HepG2 (cell line): ENCODE data around the gene TOP2B. TPM values are rescaled to one million over a fixed set of nuclear protein-coding genes. Genes with fewer than 3 reads are reported as not detected.

Experiments
- ATAC-seq: fragments of 200-7000 bp; cut with Tn5 transposase; 3 replicates; pipeline ENCODE4 v1.9.1; 2020; ENCODE audit warnings: mild to moderate bottlenecking, moderate library complexity
- BruUV-seq: library from RNA; stranded (reverse); fragments of 400-500 nt; replicated peaks from 2 replicates; lab custom pipeline; 2021; lab: Mats Ljungman, UMichigan
- CTCF ChIA-PET: fragments of 300-600 bp; formaldehyde crosslinking; extraction: SDS; loops from one replicate; lab custom pipeline; 2021; ENCODE audit warnings: low total read pairs, inconsistent platforms, low intra/inter-chr PET ratio; lab: Yijun Ruan, JAX
- POLR2A ChIA-PET: fragments of 350-600 bp; sonication (Branson Sonifier 250); formaldehyde crosslinking; loops from one replicate; lab custom pipeline; 2020; ENCODE audit warnings: antibody characterized with exemption, inconsistent platforms; lab: Yijun Ruan, JAX
- DNase-seq: peaks from one replicate; pipeline ENCODE4 v3.0.0-alpha.2; 2015; ENCODE audit warnings: low spot score
- FAIRE-seq: peaks from 3 replicates; lab custom pipeline; 2011; peaks lifted over from hg19 to GRCh38; lab: Jason Lieb, UNC
- H2AFZ ChIP-seq: one replicate; pipeline ENCODE4 v1.6.1; 2011; ENCODE audit warnings: low read length, inconsistent platforms
- H3K27ac ChIP-seq: fragments of 300-600 bp; 3 replicates; pipeline ENCODE4 v1.8.0; 2011; ENCODE audit warnings: mixed run types, mild to moderate bottlenecking, mixed read lengths, low read length, inconsistent platforms; ENCODE audit not compliant: insufficient read depth; ENCODE audit errors: extremely low read length
- H3K27me3 ChIP-seq, 2 experiments: fragments of 200-600 bp in 1 of 2; 2 replicates in 1 of 2; 3 replicates in 1 of 2; pipeline versions ENCODE4 v1.6.0 to v1.8.0; 2011; ENCODE audit warnings: low read length in 2 of 2, mild to moderate bottlenecking in 2 of 2, moderate library complexity in 2 of 2, inconsistent platforms in 1 of 2; ENCODE audit not compliant: insufficient read depth in 2 of 2, control insufficient read depth in 1 of 2
- H3K36me3 ChIP-seq, 2 experiments: fragments of 200-600 bp in 1 of 2; replicated peaks in 1 of 2; 2 replicates in 1 of 2; 3 replicates in 1 of 2; pipeline versions ENCODE4 v1.5.1 to v1.8.0; 2011; ENCODE audit warnings: low read length in 2 of 2, inconsistent platforms in 1 of 2; ENCODE audit not compliant: insufficient read depth in 2 of 2, control insufficient read depth in 1 of 2
- H3K4me1 ChIP-seq: 2 replicates; pipeline ENCODE4 v1.5.1; 2012; ENCODE audit warnings: low read length, inconsistent platforms; ENCODE audit not compliant: insufficient read depth
- H3K4me2 ChIP-seq: 2 replicates; pipeline ENCODE4 v1.6.0; 2011; ENCODE audit warnings: low read depth, low read length, inconsistent platforms
- H3K4me3 ChIP-seq, 3 experiments: fragments of 200-600 bp in 1 of 3; sonication (generic), shearing (Covaris generic) in 1 of 3; replicated peaks in 1 of 3; 2 replicates each; pipeline ENCODE4 v1.5.1; 2011 to 2016; ENCODE audit warnings: low read length in 3 of 3, inconsistent platforms in 2 of 3, low read depth in 2 of 3, mild to moderate bottlenecking in 2 of 3, control low read depth in 1 of 3, mixed read lengths in 1 of 3; ENCODE audit not compliant: insufficient read depth in 1 of 3
- H3K79me2 ChIP-seq: one replicate; pipeline ENCODE4 v1.6.1; 2011; ENCODE audit warnings: low read length, inconsistent platforms; ENCODE audit not compliant: insufficient read depth
- H3K9ac ChIP-seq: 2 replicates; pipeline ENCODE4 v1.6.0; 2011; ENCODE audit warnings: mild to moderate bottlenecking, low read depth, low read length, inconsistent platforms; ENCODE audit not compliant: insufficient read depth
- H3K9me3 ChIP-seq: 2 replicates; pipeline ENCODE4 v1.5.1; 2012; ENCODE audit warnings: mild to moderate bottlenecking, low read length
- H4K20me1 ChIP-seq: 2 replicates; pipeline ENCODE4 v1.6.0; 2011; ENCODE audit warnings: inconsistent platforms, mild to moderate bottlenecking, low read length, moderate library complexity; ENCODE audit not compliant: insufficient read depth
- BORCS8-MEF2B ChIP-seq: sonication (generic); formaldehyde crosslinking; IDR thresholded peaks from 2 replicates; pipeline ENCODE4 v1.8.0; 2022; ENCODE audit warnings: mild to moderate bottlenecking, missing genetic modification reagents
- CEBPB ChIP-seq: IDR thresholded peaks from 2 replicates; pipeline ENCODE4 v1.6.1; 2011; ENCODE audit warnings: low read depth, low read length, improper control_type of control experiment, borderline replicate concordance
- HHEX ChIP-seq: IDR thresholded peaks from 2 replicates; pipeline ENCODE4 v1.6.1; 2016; ENCODE audit warnings: control low read depth
- MAX ChIP-seq: IDR thresholded peaks from 2 replicates; pipeline ENCODE4 v1.6.1; 2012; ENCODE audit warnings: inconsistent platforms
- PHB2 ChIP-seq: fragments of 450-650 bp; IDR thresholded peaks from 2 replicates; pipeline ENCODE4 v1.6.1; 2018; ENCODE audit not compliant: partially characterized antibody
- SNAPC5 ChIP-seq: sonication (generic); formaldehyde crosslinking; IDR thresholded peaks from 2 replicates; pipeline ENCODE4 v1.8.1; 2023; ENCODE audit warnings: mild to moderate bottlenecking, missing genetic modification reagents, borderline replicate concordance
- TBL1XR1 ChIP-seq: fragments of 150-350 bp; IDR thresholded peaks from 2 replicates; pipeline ENCODE4 v1.6.1; 2014; ENCODE audit warnings: borderline replicate concordance, low read length; ENCODE audit not compliant: partially characterized antibody
- ZBTB21 ChIP-seq: sonication (generic); formaldehyde crosslinking; IDR thresholded peaks from 2 replicates; pipeline ENCODE4 v1.4.0; 2020; ENCODE audit warnings: missing genetic modification reagents
- ZBTB7B ChIP-seq: sonication (generic); formaldehyde crosslinking; IDR thresholded peaks from 2 replicates; pipeline ENCODE4 v1.4.0; 2020; ENCODE audit warnings: missing genetic modification reagents
- ZMYM3 ChIP-seq: sonication (generic); formaldehyde crosslinking; IDR thresholded peaks from 2 replicates; pipeline ENCODE4 v1.5.1; 2020; ENCODE audit warnings: mild to moderate bottlenecking, missing genetic modification reagents
- ZNF276 ChIP-seq: sonication (generic); formaldehyde crosslinking; IDR thresholded peaks from 2 replicates; pipeline ENCODE4 v1.4.0; 2020; ENCODE audit warnings: mild to moderate bottlenecking, low read depth, missing genetic modification reagents
- ZNF879 ChIP-seq: sonication (generic); formaldehyde crosslinking; IDR thresholded peaks from 2 replicates; pipeline ENCODE4 v1.8.1; 2023; ENCODE audit warnings: missing genetic modification reagents
- ZSCAN12 ChIP-seq: sonication (generic); formaldehyde crosslinking; IDR thresholded peaks from 2 replicates; pipeline ENCODE4 v1.9.0; 2021; ENCODE audit warnings: mild to moderate bottlenecking, missing genetic modification reagents
- ZSCAN9 ChIP-seq: IDR thresholded peaks from 2 replicates; pipeline ENCODE4 v1.6.1; 2016; ENCODE audit warnings: borderline replicate concordance
- WGBS: methylation state at CpG from one replicate; pipeline ENCODE4 v1.1.6; 2017; ENCODE audit warnings: low lambda C conversion rate; 5-methylcytosine and 5-hydroxymethylcytosine counted together
- in situ Hi-C: cut with HindIII; loops from 2 replicates; pipeline ENCODE4 v1.10.0; 2017; ENCODE audit warnings: low pct_unique_long_range_greater_than_20kb; ENCODE audit not compliant: extremely low pct_ligation_motif_present
- intact Hi-C: fragments of 100-400 bp; cut with micrococcal nuclease; formaldehyde crosslinking; loops from one replicate; pipeline ENCODE4 v1.10.0; 2022; ENCODE audit not compliant: unreplicated experiment
- polyA plus RNA-seq, 8 experiments: library from polyadenylated mRNA; depleted of rRNA in 3 of 8; stranded (reverse) in 7 of 8; unstranded in 1 of 8; fragments of >200 nt; fragmentation: Illumina TruSeq in 4 of 8; extraction: Trizol in 4 of 8; gene quantifications; 2 replicates each; pipeline versions ENCODE4 v1.2.1 to v1.2.3, GENCODE V29; 2011 to 2016; ENCODE audit warnings: low read depth in 4 of 8, missing spikeins in 1 of 8, mixed read lengths in 1 of 8; ENCODE audit not compliant: insufficient read depth in 1 of 8
- total RNA-seq, 5 experiments: library from RNA; depleted of rRNA; stranded (reverse); fragments of >200 nt; fragmentation: Illumina TruSeq; extraction: Trizol; gene quantifications; 2 replicates each; pipeline ENCODE4 v1.2.3, GENCODE V29; 2016; ENCODE audit warnings: low read depth in 1 of 5

TOP2B gene
- total and polyA plus RNA-seq, 2 of the 13 experiments (the other 11 are each of a cell fraction or from before 2014, with no cell fraction given) = 27.6 to 88.1 TPM

GRCh38 chr3:25633919-25634318 is 30.8 kb downstream of the TOP2B start:
- CTCF ChIA-PET = no interaction called here
- no peak overlapping the region for H3K4me3 ChIP-seq
- ATAC-seq (no peak), FAIRE-seq (no peak), DNase-seq (no peak)
- no peak for TF ChIP-seq CEBPB
- TF ChIP-seq ZSCAN12 = no peak
- TF ChIP-seq BORCS8-MEF2B (CRISPR knock-in tag) = no peak
- no peak for TF ChIP-seq ZSCAN9 (CRISPR knock-in tag)
- TF ChIP-seq ZBTB21 (CRISPR knock-in tag) = no peak
- no peak for TF ChIP-seq HHEX (CRISPR knock-in tag)
- TF ChIP-seq TBL1XR1 = no peak
- no peak for TF ChIP-seq ZBTB7B (CRISPR knock-in tag)
- no peak for TF ChIP-seq ZMYM3 (CRISPR knock-in tag)
- TF ChIP-seq MAX = no peak
- TF ChIP-seq ZNF276 (CRISPR knock-in tag) = no peak
- no peak for TF ChIP-seq SNAPC5
- TF ChIP-seq PHB2 = no peak
- TF ChIP-seq ZNF879 (CRISPR knock-in tag) = no peak
- over 99% methylated on average over 3 of the region's 3 CpGs for WGBS
- peaks cover 3 to 67% of the 10 kb centered on the region in 2 experiments; a peak in 4 of 5 replicates for H3K36me3 ChIP-seq
- no peaks in the 10 kb centered on the region for H3K79me2 ChIP-seq
- H2AFZ ChIP-seq = no peak overlapping the region
- H3K4me2 ChIP-seq = no peak overlapping the region
- no peaks in the 10 kb centered on the region for H4K20me1 ChIP-seq
- POLR2A ChIA-PET = interaction anchor here (0.6 kb wide), 1 partner anchor 1502 kb away, joined by 3 read pairs; no protein-coding TSS in a partner anchor
- no peaks in the 10 kb centered on the region for H3K4me1 ChIP-seq
- no peaks in the 10 kb centered on the region for H3K27me3 ChIP-seq
- no peaks in the 10 kb centered on the region for H3K9me3 ChIP-seq
- intact Hi-C loops (no loop called here), in situ Hi-C loops (no loop called here)
- H3K9ac ChIP-seq = no peak overlapping the region
- no peak overlapping the region for H3K27ac ChIP-seq
- BruUV-seq = no TSS peak
